HG02943 (cell line): ENCODE results near the gene AXDND1.
"Not testable (repeated sequence)": the region's sequence is repeated elsewhere in the genome, so short reads cannot be mapped to it uniquely, and the experiment has no call there.

ENCODE experiments used
- ATAC-seq: cut with Tn5 transposase; IDR thresholded peaks from one replicate; pipeline ENCODE4 v1.9.1; 2021; ENCODE audit warnings: mild to moderate bottlenecking, low read depth, moderate library complexity; ENCODE audit not compliant: unreplicated experiment

AXDND1 gene

GRCh38 chr1:179459606-179460206, 93.9 kb downstream of the AXDND1 start:
- not testable (repeated sequence) for ATAC-seq

GRCh38 chr1:179465661-179466060, 99.9 kb downstream of the AXDND1 start:
- not testable (repeated sequence) for ATAC-seq

GRCh38 chr1:179474713-179475112, 108.9 kb downstream of the AXDND1 start:
- ATAC-seq: no peak

GRCh38 chr1:179476484-179476883, 110.7 kb downstream of the AXDND1 start:
- no peak for ATAC-seq

- no peak for ATAC-seq
Measured at GRCh38 chr1:179478370-179478769, 112.6 kb downstream of the AXDND1 start.

- no peak for ATAC-seq
Measured at GRCh38 chr1:179490611-179491010, 124.8 kb downstream of the AXDND1 start.

- ATAC-seq: no peak
Measured at GRCh38 chr1:179493323-179493722, 127.6 kb downstream of the AXDND1 start.

- no peak for ATAC-seq
Measured at GRCh38 chr1:179506199-179506598, 140.4 kb downstream of the AXDND1 start.

GRCh38 chr1:179509384-179509783, 143.6 kb downstream of the AXDND1 start:
- ATAC-seq: no peak

- peak; percentile 55 for ATAC-seq
Measured at GRCh38 chr1:179510038-179510437, 144.3 kb downstream of the AXDND1 start.

- no peak for ATAC-seq
Measured at GRCh38 chr1:179516976-179517705, 151.4 kb downstream of the AXDND1 start.

- not testable (repeated sequence) for ATAC-seq
Measured at GRCh38 chr1:179518544-179518943, 152.8 kb downstream of the AXDND1 start.

GRCh38 chr1:179529482-179530195, 163.9 kb downstream of the AXDND1 start:
- no peak for ATAC-seq

GRCh38 chr1:179530352-179530751, 164.6 kb downstream of the AXDND1 start:
- ATAC-seq: no peak

- no peak for ATAC-seq
Measured at GRCh38 chr1:179541774-179542173, 176.0 kb downstream of the AXDND1 start.

- no peak for ATAC-seq
Measured at GRCh38 chr1:179545321-179545720, 179.6 kb downstream of the AXDND1 start.

GRCh38 chr1:179547021-179547535, 181.3 kb downstream of the AXDND1 start:
- ATAC-seq: no peak

GRCh38 chr1:179548666-179549367, 183.0 kb downstream of the AXDND1 start:
- ATAC-seq: no peak

- ATAC-seq: no peak
Measured at GRCh38 chr1:179549368-179549700, 183.6 kb downstream of the AXDND1 start.

- ATAC-seq: no peak
Measured at GRCh38 chr1:179550746-179551682, 185.2 kb downstream of the AXDND1 start.
